Measurements from ENCODE around the gene TFF2. TPM values are rescaled to one million over a fixed set of nuclear protein-coding genes. Genes with fewer than 3 reads are reported as not detected.

The TFF2 gene
- total RNA-seq, 1 experiment from 2014 or later: not detected

DNA sequence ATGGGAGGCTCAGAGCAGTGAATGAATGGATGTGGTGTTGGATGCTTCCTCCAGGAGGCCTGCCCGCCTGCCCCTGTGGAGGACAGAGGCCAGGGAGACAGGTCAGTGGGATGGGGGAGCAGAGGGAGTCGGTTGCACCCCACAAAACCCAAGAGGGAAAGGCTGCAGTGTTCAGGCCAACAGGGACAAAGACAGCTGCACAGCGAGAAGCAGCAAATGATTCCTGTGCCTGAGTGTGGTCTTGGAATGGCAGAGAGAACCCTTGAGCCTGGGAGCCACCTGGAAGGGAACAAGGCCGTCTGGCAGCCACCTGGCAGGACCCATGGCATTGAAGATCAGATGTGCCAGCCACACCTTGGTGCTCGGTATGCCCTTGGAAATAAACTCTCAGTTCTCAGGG lies 43.7 kb downstream of the TFF2 start:
- intact Hi-C loops (cut with micrococcal nuclease; ENCODE audit: unreplicated experiment): no loop called here
- Mint-ChIP-seq H3K4me3 (ENCODE audit: low read depth, unreplicated experiment) (no peak overlapping the region), H3K27me3 (ENCODE audit: unreplicated experiment) (peaks cover 49% of the 10 kb centered on the region), H3K27ac (ENCODE audit: unreplicated experiment) (no peak overlapping the region), H3K4me1 (ENCODE audit: low read depth, unreplicated experiment) (peaks cover 6% of the 10 kb centered on the region), H3K9me3 (ENCODE audit: low read depth, unreplicated experiment) (no peaks in the 10 kb centered on the region), H3K36me3 (ENCODE audit: insufficient read depth, unreplicated experiment) (no peaks in the 10 kb centered on the region)
- CTCF ChIA-PET: no interaction called here
- no peak for DNase-seq
- TF ChIP-seq, protein P1, sequence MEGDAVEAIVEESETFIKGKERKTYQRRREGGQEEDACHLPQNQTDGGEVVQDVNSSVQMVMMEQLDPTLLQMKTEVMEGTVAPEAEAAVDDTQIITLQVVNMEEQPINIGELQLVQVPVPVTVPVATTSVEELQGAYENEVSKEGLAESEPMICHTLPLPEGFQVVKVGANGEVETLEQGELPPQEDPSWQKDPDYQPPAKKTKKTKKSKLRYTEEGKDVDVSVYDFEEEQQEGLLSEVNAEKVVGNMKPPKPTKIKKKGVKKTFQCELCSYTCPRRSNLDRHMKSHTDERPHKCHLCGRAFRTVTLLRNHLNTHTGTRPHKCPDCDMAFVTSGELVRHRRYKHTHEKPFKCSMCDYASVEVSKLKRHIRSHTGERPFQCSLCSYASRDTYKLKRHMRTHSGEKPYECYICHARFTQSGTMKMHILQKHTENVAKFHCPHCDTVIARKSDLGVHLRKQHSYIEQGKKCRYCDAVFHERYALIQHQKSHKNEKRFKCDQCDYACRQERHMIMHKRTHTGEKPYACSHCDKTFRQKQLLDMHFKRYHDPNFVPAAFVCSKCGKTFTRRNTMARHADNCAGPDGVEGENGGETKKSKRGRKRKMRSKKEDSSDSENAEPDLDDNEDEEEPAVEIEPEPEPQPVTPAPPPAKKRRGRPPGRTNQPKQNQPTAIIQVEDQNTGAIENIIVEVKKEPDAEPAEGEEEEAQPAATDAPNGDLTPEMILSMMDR (IDR thresholded peaks at IDR 0.05; ENCODE audit: unreplicated experiment): no peak
- BruUV-seq (replicated peaks): no TSS peak

DNA sequence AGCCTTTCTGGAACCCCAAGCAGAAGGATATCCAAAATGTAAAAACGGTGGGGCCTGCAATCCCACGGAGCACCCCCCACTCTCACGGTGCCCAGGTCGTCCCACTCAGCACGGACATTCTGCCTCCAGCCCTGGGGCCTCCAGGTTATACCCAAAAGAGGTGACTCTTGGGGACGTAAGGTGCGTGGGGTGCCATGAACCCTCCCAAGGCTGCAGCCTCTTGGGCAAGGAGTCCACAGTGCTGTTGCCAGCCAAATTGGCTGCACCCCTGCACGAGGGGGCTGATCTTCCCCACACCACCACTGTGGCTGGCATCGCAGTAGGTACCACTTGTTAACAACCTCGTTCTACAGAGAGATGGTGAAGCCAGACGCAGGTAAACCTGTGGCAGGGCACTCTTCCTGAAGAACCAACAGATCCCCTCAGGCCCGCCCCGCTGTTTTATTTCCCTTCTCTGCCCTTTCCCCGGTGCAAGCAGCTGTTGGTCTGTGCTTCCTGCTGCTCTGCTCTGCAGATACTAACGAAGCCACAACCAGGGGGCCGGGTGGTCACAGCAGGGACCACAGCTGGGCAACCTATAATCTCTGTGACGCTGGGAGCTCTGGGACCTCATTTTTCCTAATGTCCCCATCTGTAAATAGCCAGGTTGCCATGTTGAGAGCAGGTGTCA lies 44.3 kb downstream of the TFF2 start:
- Mint-ChIP-seq H3K4me3 (ENCODE audit: low read depth, unreplicated experiment) (no peak overlapping the region), H3K36me3 (ENCODE audit: insufficient read depth, unreplicated experiment) (no peaks in the 10 kb centered on the region), H3K4me1 (ENCODE audit: low read depth, unreplicated experiment) (peaks cover 6% of the 10 kb centered on the region), H3K9me3 (ENCODE audit: low read depth, unreplicated experiment) (no peaks in the 10 kb centered on the region), H3K27me3 (ENCODE audit: unreplicated experiment) (peaks cover 49% of the 10 kb centered on the region), H3K27ac (ENCODE audit: unreplicated experiment) (no peak overlapping the region)
- CTCF ChIA-PET: no interaction called here
- TF ChIP-seq, protein P1 (IDR thresholded peaks at IDR 0.05; ENCODE audit: unreplicated experiment): no peak
- no peak for DNase-seq
- no TSS peak for BruUV-seq (replicated peaks)
- intact Hi-C loops (cut with micrococcal nuclease; ENCODE audit: unreplicated experiment): no loop called here

DNA sequence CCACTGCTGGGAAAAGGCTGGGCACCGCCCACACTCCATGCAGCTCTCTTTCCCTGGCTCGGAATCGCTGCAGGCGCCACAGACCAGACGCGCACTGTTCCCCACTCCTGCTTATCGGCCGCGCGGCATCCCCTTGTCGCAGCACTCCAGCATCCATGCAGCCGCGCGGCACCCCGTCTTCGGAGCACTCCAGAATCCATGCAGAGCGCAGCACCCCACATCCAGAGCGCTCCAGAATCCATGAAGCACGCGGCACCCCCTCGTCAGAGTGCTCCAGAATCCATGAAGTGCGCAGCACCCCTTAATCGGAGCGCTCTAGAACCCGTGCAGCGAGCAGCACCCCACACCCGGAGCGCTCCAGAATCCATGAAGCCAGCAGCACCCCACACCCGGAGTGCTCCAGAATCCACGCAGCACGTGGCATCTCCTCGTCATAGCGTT lies 45.1 kb downstream of the TFF2 start:
- no TSS peak for BruUV-seq (replicated peaks)
- CTCF ChIA-PET: no interaction called here
- no peaks in the 10 kb centered on the region for H3K9me3 Mint-ChIP-seq (ENCODE audit: low read depth, unreplicated experiment)
- H3K4me1 Mint-ChIP-seq (ENCODE audit: low read depth, unreplicated experiment): peaks cover 6% of the 10 kb centered on the region
- intact Hi-C loops (cut with micrococcal nuclease; ENCODE audit: unreplicated experiment): no loop called here
- no peak overlapping the region for H3K27ac Mint-ChIP-seq (ENCODE audit: unreplicated experiment)
- peaks cover 46% of the 10 kb centered on the region for H3K27me3 Mint-ChIP-seq (ENCODE audit: unreplicated experiment)
- TF ChIP-seq, protein P1 (IDR thresholded peaks at IDR 0.05; ENCODE audit: unreplicated experiment): no peak
- no peak overlapping the region for H3K4me3 Mint-ChIP-seq (ENCODE audit: low read depth, unreplicated experiment)
- no peaks in the 10 kb centered on the region for H3K36me3 Mint-ChIP-seq (ENCODE audit: insufficient read depth, unreplicated experiment)
- DNase-seq: no peak

DNA sequence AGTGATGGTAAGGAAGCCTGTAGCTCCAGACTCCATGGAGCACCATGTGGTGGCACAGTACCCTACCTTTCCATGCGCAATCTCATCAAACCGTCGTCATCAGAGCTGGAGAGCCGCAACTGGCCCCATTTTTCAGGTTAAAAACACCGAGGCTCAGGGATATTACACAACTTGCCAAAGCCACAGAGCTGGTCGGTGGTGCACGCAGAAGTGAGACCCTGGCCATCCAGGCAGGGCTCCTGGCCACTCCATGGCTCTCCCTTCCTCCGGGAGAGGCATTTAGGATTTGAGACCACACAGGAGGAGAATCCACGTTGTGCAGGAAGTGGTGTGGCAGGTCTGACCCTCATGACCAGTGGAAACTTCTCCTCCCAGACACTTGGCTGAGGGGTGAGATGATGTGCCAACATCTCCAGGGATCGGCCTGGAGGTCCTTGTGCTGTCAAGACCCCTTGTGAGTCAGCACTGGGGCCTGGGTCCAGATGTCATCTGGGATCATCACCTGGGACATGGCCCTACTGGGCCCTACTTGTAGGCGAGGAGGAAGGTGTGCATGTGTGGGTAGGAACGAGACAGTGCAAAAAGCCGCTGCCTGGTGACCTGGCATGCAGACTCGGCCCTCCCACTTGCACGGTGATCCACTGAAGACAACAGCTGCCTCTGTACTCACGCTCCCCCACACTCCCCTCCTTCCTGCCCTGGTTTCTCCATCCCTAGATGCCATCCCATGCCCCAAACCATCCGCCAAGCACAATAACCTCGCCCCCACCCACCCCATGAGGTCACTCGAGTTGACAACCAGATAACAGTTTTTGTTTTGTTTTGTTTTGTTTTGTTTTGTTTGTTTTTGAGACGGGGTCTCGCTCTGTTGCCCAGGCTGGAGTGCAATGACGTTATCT lies 46.0 kb downstream of the TFF2 start:
- Mint-ChIP-seq H3K4me3 (ENCODE audit: low read depth, unreplicated experiment) (no peak overlapping the region), H3K27ac (ENCODE audit: unreplicated experiment) (no peak overlapping the region), H3K9me3 (ENCODE audit: low read depth, unreplicated experiment) (no peaks in the 10 kb centered on the region), H3K36me3 (ENCODE audit: insufficient read depth, unreplicated experiment) (no peaks in the 10 kb centered on the region), H3K4me1 (ENCODE audit: low read depth, unreplicated experiment) (no peaks in the 10 kb centered on the region), H3K27me3 (ENCODE audit: unreplicated experiment) (peaks cover 37% of the 10 kb centered on the region)
- CTCF ChIA-PET: no interaction called here
- BruUV-seq (replicated peaks): no TSS peak
- intact Hi-C loops (cut with micrococcal nuclease; ENCODE audit: unreplicated experiment): no loop called here
- DNase-seq: no peak
- TF ChIP-seq, protein P1 (IDR thresholded peaks at IDR 0.05; ENCODE audit: unreplicated experiment): no peak

All from Calu3 (cell line).